Spinal cord (tissue), 10 donors: ENCODE data around the gene TCHP. TPM values are rescaled to one million over a fixed set of nuclear protein-coding genes. Genes with fewer than 3 reads are reported as not detected.
A peak's percentile ranks its signal among the peaks of the same experiment; 100 is the strongest.

Experiments used
- DNase-seq, 6 donors: peaks; one replicate each; pipeline versions ENCODE4 v3.0.0 to v3.0.0-alpha.2; 2013 to 2015; ENCODE audit warnings: low spot score in 6 of 6, low read depth in 4 of 6
- H3K27ac ChIP-seq: one replicate; pipeline ENCODE4 v1.5.1; 2013; ENCODE audit warnings: low read depth, low read length, control low read depth
- H3K27me3 ChIP-seq: one replicate; pipeline ENCODE4 v1.6.1; 2013; ENCODE audit warnings: low read length; ENCODE audit not compliant: control insufficient read depth, insufficient read depth
- H3K36me3 ChIP-seq: one replicate; pipeline ENCODE4 v1.6.1; 2013; ENCODE audit warnings: low read length; ENCODE audit not compliant: control insufficient read depth, insufficient read depth
- H3K4me1 ChIP-seq: one replicate; pipeline ENCODE4 v1.6.1; 2013; ENCODE audit warnings: low read length; ENCODE audit not compliant: control insufficient read depth, insufficient read depth
- H3K4me3 ChIP-seq: one replicate; pipeline ENCODE4 v1.5.1; 2013; ENCODE audit warnings: low read depth, low read length, control low read depth
- H3K9me3 ChIP-seq: one replicate; pipeline ENCODE4 v1.6.1; 2013; ENCODE audit warnings: low read length; ENCODE audit not compliant: control insufficient read depth, insufficient read depth
- WGBS: methylation state at CpG from one replicate; pipeline ENCODE4 v1.1.5; 2013; ENCODE audit warnings: missing lambda C conversion rate; ENCODE audit not compliant: insufficient coverage; 5-methylcytosine and 5-hydroxymethylcytosine counted together
- polyA plus RNA-seq, 2 donors: library from polyadenylated mRNA; unstranded; fragments of 120-200 nt; gene quantifications; one replicate each; pipeline ENCODE4 v1.2.1, GENCODE V29; 2013; ENCODE audit not compliant: insufficient read length in 2 of 2
- total RNA-seq, 2 donors: library from RNA; depleted of rRNA in 1 of 2; stranded (reverse); fragments of 120-200 nt in 1 of 2; fragments of >200 nt in 1 of 2; gene quantifications; one replicate each; pipeline versions ENCODE4 v1.2.3 to v1.2.4, GENCODE V29; 2013 to 2014
- donor health status: healthy.

TCHP gene
- total and polyA plus RNA-seq, 4 donors: 7.6 to 32.7 (median 21.8) TPM

- H3K36me3 ChIP-seq: peaks cover 15% of the 10 kb centered on the region
- H3K4me3 ChIP-seq: no peak overlapping the region
- H3K27me3 ChIP-seq: no peaks in the 10 kb centered on the region
- peak in 2 of 6 donors; percentile 11 to 53 for DNase-seq
- no peaks in the 10 kb centered on the region for H3K9me3 ChIP-seq
- peaks cover 35% of the 10 kb centered on the region for H3K4me1 ChIP-seq
- peak overlapping the region; percentile 91 for H3K27ac ChIP-seq
- WGBS: 58% methylated on average over 6 of the region's 9 CpGs
Observed at GRCh38 chr12:109863847-109864712, 36.0 kb upstream of the TCHP start.

GRCh38 chr12:109864916-109865315, 35.2 kb upstream of the TCHP start:
- Histone ChIP-seq H3K9me3 (no peaks in the 10 kb centered on the region), H3K4me3 (no peak overlapping the region), H3K4me1 (peaks cover 39% of the 10 kb centered on the region), H3K36me3 (peaks cover 15% of the 10 kb centered on the region), H3K27ac (peak overlapping the region; percentile 91), H3K27me3 (no peaks in the 10 kb centered on the region)
- WGBS: 75% methylated on average over 3 of the region's 3 CpGs
- DNase-seq: no peak

- DNase-seq: no peak
- no peaks in the 10 kb centered on the region for H3K27me3 ChIP-seq
- 77% methylated on average over 4 of the region's 9 CpGs for WGBS
- peaks cover 42% of the 10 kb centered on the region for H3K4me1 ChIP-seq
- H3K27ac ChIP-seq: no peak overlapping the region
- peaks cover 8% of the 10 kb centered on the region for H3K36me3 ChIP-seq
- H3K9me3 ChIP-seq: no peaks in the 10 kb centered on the region
- no peak overlapping the region for H3K4me3 ChIP-seq
Observed at GRCh38 chr12:109868182-109869051, 31.7 kb upstream of the TCHP start.

GRCh38 chr12:109870648-109871047, 29.4 kb upstream of the TCHP start:
- no peaks in the 10 kb centered on the region for H3K9me3 ChIP-seq
- H3K36me3 ChIP-seq: peaks cover 8% of the 10 kb centered on the region
- peak overlapping the region; percentile 73 for H3K27ac ChIP-seq
- H3K4me1 ChIP-seq: peaks cover 24% of the 10 kb centered on the region
- no CpG with 5 or more reads among the region's 2 CpGs for WGBS
- H3K27me3 ChIP-seq: no peaks in the 10 kb centered on the region
- no peak overlapping the region for H3K4me3 ChIP-seq
- no peak for DNase-seq

- Histone ChIP-seq H3K4me1 (peaks cover 26% of the 10 kb centered on the region), H3K27ac (peak overlapping the region; percentile 73), H3K4me3 (no peak overlapping the region), H3K36me3 (peaks cover 8% of the 10 kb centered on the region), H3K27me3 (no peaks in the 10 kb centered on the region), H3K9me3 (no peaks in the 10 kb centered on the region)
- peak in 1 of 6 donors; percentile 43 for DNase-seq
- WGBS: 100% methylated on average over 2 of the region's 7 CpGs
Observed at GRCh38 chr12:109871668-109872314, 28.3 kb upstream of the TCHP start.

GRCh38 chr12:109873653-109874052, 26.4 kb upstream of the TCHP start:
- 91% methylated on average over 6 of the region's 6 CpGs for whole genome bisulfite sequencing
- H3K27ac ChIP-seq: no peak overlapping the region
- H3K9me3 ChIP-seq: no peaks in the 10 kb centered on the region
- no peak overlapping the region for H3K4me3 ChIP-seq
- peaks cover 41% of the 10 kb centered on the region for H3K4me1 ChIP-seq
- DNase-seq: no peak
- peaks cover 6% of the 10 kb centered on the region for H3K36me3 ChIP-seq
- no peaks in the 10 kb centered on the region for H3K27me3 ChIP-seq

GRCh38 chr12:109875572-109876131, 24.4 kb upstream of the TCHP start:
- H3K36me3 ChIP-seq: peaks cover 8% of the 10 kb centered on the region
- H3K9me3 ChIP-seq: no peaks in the 10 kb centered on the region
- peaks cover 44% of the 10 kb centered on the region for H3K4me1 ChIP-seq
- no peak overlapping the region for H3K27ac ChIP-seq
- no CpG with 5 or more reads among the region's 6 CpGs for WGBS
- no peak for DNase-seq
- H3K4me3 ChIP-seq: no peak overlapping the region
- H3K27me3 ChIP-seq: no peaks in the 10 kb centered on the region

GRCh38 chr12:109876406-109876805, 23.7 kb upstream of the TCHP start:
- peaks cover 8% of the 10 kb centered on the region for H3K36me3 ChIP-seq
- H3K27ac ChIP-seq: no peak overlapping the region
- H3K4me1 ChIP-seq: peaks cover 42% of the 10 kb centered on the region
- no peak for DNase-seq
- no peak overlapping the region for H3K4me3 ChIP-seq
- no peaks in the 10 kb centered on the region for H3K9me3 ChIP-seq
- H3K27me3 ChIP-seq: no peaks in the 10 kb centered on the region
